IPS-NIHi7 (cell line): Measurements from ENCODE around the gene MAGIX.
"Not testable (repeated sequence)": the region's sequence is repeated elsewhere in the genome, so short reads cannot be mapped to it uniquely, and the experiment has no call there.

ENCODE experiments used
- DNase-seq: peaks from one replicate; pipeline ENCODE4 v3.0.0; 2012; ENCODE audit warnings: mixed read lengths; ENCODE audit errors: extremely low spot score

MAGIX gene

GRCh38 chrX:49162620-49163019, at the start of gene MAGIX:
Gene MAGIX (plus strand): TSS chrX:49162758. CDS start chrX:49162890, 132 bp downstream.
- no peak for DNase-seq

- no peak for DNase-seq
Observed at GRCh38 chrX:49116076-49116475, 46.5 kb upstream of the MAGIX start.

- DNase-seq: no peak
Observed at GRCh38 chrX:49116716-49117115, 45.8 kb upstream of the MAGIX start.

- DNase-seq: no peak
Observed at GRCh38 chrX:49117581-49117980, 45.0 kb upstream of the MAGIX start.

- DNase-seq: no peak
Observed at GRCh38 chrX:49120091-49120490, 42.5 kb upstream of the MAGIX start.

- DNase-seq: no peak
Observed at GRCh38 chrX:49122499-49122898, 40.1 kb upstream of the MAGIX start.

GRCh38 chrX:49127742-49128258, 34.8 kb upstream of the MAGIX start:
- DNase-seq: not testable (repeated sequence)

GRCh38 chrX:49129427-49129826, 33.1 kb upstream of the MAGIX start:
- DNase-seq: no peak

GRCh38 chrX:49132275-49132674, 30.3 kb upstream of the MAGIX start:
- DNase-seq: not testable (repeated sequence)

- no peak for DNase-seq
Observed at GRCh38 chrX:49133759-49134158, 28.8 kb upstream of the MAGIX start.

- DNase-seq: no peak
Observed at GRCh38 chrX:49137492-49137891, 25.1 kb upstream of the MAGIX start.

- no peak for DNase-seq
Observed at GRCh38 chrX:49139713-49140112, 22.8 kb upstream of the MAGIX start.

GRCh38 chrX:49142264-49142663, 20.3 kb upstream of the MAGIX start:
- DNase-seq: not testable (repeated sequence)

- not testable (repeated sequence) for DNase-seq
Observed at GRCh38 chrX:49143154-49143553, 19.4 kb upstream of the MAGIX start.

- DNase-seq: no peak
Observed at GRCh38 chrX:49147282-49147681, 15.3 kb upstream of the MAGIX start.

- DNase-seq: no peak
Observed at GRCh38 chrX:49147936-49148335, 14.6 kb upstream of the MAGIX start.

- DNase-seq: not testable (repeated sequence)
Observed at GRCh38 chrX:49148390-49149100, 14.0 kb upstream of the MAGIX start.

- not testable (repeated sequence) for DNase-seq
Observed at GRCh38 chrX:49149291-49149690, 13.3 kb upstream of the MAGIX start.

GRCh38 chrX:49153467-49153866, 9.1 kb upstream of the MAGIX start:
- no peak for DNase-seq

GRCh38 chrX:49155243-49155899, 7.2 kb upstream of the MAGIX start:
- DNase-seq: peak; percentile 56

- DNase-seq: peak; percentile 73
Observed at GRCh38 chrX:49155900-49156837, 6.4 kb upstream of the MAGIX start.

- DNase-seq: no peak
Observed at GRCh38 chrX:49157194-49157593, 5.4 kb upstream of the MAGIX start.
